GM18909 (cell line): ENCODE data around the gene RAB36.

ENCODE experiments used
- ATAC-seq: cut with Tn5 transposase; IDR thresholded peaks from one replicate; pipeline ENCODE4 v1.9.1; 2021; ENCODE audit warnings: mild to moderate bottlenecking; ENCODE audit not compliant: unreplicated experiment, poor library complexity

Gene RAB36

DNA sequence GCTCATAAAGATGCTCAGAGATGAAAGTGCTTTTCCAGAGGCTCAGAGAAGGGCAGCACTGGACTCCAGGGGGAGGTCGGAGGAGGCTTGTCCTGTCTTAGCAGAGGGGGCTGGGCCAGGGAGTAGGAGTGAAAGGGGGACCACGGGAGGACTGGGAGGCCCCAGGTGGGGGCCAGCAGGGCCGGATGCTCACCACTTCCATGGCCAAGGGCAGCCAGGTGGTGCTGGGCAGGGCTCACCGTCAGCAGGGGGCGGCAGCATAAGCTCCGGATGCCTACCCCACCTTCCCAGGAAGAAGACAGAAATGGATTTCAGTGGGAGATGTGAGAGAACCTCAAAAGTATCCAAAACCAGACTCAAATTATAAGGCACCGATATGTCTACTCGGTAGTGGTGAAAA lies 11.0 kb downstream of the RAB36 start:
- ATAC-seq: no peak

DNA sequence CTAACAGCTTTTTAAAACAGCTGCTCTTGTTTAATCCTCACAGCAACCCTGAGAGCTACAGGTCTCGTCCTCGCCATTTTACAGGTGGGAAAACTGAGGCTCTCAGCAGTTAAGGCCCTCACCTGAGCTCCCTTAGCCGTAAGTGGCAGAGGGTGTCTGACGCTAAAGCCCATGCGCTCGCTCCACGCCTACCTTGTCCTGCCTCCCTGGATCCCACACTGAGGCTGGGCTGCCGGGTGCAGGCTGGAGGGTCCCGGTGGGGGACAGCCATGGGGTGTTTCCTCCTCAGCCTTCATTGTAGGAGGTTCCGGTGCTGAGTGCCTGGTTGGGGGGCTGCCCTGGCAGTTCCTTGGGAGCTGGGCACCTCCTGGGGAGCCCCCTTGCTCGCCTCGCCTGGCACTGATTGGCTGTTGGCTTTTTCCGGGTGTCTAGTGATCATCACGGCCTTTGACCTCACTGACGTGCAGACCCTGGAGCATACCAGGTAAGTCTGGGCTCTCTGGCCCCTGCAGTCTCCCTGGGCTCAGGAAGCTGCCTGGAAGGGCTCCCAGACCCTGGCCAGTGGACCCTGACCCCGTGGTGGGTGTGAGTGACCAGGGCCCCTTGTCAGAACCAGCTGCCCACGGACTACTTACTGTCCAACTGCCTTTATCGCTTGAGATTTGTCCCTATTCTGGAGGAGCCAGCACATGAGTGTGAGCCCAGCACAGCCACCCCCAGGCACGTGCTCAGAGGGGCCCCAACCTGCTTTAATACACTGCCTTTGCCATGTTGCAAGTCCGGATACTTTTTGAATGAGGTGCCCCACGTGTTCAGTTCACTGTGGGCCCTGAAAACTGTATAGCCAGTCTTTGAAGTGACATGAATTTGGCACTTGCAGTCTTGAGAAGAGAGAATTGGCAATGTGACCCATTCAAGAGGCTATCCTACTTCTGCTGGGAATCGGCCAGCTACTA lies 12.6 kb downstream of the RAB36 start:
- ATAC-seq: no peak

- ATAC-seq: no peak
These were observed 13.4 kb downstream of the RAB36 start for GRCh38 chr22:23158516-23159290.

DNA sequence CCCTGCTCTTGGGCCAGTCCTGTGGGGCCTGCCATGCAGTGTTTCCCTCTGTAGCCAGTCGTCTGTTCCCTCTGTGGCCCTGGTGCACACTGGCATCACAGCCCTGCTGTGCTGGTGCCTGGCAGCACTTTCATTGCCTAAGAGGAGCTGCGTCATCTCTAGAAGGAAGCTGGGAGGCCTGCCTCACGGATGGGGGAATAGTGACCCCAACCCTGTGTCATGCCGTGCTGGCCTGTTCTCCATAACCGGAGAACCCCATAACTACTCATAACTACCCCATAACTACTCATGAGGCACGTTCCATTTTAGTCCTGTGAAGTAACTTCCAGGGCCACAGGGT lies 14.0 kb downstream of the RAB36 start:
- ATAC-seq: no peak

DNA sequence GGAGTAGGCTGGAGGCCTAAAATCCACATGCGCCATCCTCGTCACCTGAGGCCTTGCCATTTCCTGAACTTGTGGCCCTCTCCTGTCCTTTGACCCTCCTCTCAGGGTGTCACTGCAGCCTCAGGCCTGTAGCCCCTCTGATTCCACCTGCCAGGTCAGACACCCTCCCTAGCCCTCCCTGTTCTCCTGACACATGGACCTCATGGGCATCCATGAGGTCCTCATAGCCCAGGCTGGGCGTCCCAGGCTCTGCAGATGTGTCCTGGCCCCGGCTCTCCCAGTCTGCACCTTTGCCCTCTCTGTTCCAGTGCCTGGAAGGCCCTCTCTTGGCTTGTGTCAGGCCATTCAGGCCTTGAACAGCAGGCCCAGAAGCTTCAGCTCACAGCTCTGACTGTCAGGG lies 15.8 kb downstream of the RAB36 start:
- ATAC-seq: no peak

DNA sequence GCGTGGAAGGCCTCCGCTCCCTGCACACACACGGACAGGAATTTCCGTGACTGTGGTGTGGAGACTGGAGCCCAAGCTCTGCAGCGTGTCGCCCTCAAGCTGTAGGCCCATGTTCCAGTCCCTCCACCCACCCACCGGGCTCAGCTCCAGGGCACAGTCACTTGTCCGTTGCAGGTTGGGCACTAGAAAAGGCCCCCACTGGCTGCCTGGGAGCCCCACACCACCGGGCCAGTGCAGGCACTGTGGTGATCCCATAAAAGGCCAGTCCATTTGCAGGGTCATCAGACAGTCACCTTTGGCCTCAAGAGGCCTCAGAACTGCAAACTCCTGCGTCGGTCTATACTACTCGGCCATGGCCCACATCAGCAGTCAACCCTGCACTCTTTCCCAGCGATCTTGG lies 16.3 kb downstream of the RAB36 start:
- ATAC-seq: no peak

- ATAC-seq: no peak
These were observed 18.4 kb downstream of the RAB36 start for GRCh38 chr22:23163665-23164064.

DNA sequence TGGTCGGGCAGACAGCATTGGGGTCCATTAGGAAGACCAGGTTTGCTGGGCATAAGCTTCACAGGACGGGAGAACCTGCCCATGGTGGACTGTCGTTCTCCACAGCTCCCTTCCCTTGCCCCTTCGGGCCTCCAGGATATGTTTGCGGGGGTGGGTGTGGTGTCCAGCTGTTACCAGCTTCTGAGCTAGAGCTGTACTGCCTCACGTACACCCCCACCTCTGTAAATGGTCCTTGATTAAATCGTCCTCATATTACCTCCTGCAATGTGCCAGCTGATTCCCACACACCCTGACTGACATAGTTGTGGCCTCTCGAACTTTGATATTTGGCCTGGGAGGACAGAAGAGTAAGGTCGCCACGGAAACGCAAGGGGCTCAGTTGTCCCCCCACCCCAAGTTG lies 18.8 kb downstream of the RAB36 start:
- no peak for ATAC-seq

DNA sequence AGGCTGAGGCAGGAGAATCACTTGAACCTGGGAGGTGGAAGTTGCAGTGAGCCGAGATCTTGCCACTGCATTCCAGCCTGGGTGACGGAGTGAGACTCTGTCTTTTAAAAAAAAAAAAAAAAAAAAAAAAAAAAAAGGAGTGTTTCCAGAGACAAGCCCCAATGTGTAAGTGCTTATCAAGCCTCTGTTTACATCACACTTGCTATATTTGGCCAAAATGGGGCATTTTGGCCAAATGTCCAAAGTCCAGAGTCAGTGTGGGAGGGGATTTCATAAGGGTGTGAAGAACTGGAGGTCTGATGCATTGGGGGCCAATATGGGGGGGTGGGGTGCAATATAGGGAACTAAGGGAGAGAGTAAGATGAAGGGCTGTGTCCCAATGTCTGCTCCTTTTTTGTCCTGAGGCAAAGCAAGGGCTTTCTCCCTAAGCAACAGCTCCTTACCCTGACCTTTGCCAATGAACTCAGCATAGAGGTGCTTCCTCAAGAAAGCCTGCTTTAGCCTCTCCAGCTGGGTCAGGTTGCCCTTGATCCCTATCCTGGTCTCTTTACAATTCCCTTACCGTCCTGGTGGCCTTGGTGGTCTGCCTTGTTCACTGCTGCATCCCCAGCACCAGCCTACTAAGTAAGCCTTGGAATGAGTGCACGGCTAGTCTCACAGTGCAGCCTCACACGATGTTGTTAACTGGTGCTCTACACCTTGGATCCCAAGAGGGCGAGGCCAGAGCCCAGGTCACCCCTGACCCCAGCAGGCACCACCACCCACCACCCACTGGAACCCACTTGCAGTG lies 21.0 kb downstream of the RAB36 start:
- no peak for ATAC-seq

- no peak for ATAC-seq
These were observed 21.8 kb downstream of the RAB36 start for GRCh38 chr22:23166841-23167616.

DNA sequence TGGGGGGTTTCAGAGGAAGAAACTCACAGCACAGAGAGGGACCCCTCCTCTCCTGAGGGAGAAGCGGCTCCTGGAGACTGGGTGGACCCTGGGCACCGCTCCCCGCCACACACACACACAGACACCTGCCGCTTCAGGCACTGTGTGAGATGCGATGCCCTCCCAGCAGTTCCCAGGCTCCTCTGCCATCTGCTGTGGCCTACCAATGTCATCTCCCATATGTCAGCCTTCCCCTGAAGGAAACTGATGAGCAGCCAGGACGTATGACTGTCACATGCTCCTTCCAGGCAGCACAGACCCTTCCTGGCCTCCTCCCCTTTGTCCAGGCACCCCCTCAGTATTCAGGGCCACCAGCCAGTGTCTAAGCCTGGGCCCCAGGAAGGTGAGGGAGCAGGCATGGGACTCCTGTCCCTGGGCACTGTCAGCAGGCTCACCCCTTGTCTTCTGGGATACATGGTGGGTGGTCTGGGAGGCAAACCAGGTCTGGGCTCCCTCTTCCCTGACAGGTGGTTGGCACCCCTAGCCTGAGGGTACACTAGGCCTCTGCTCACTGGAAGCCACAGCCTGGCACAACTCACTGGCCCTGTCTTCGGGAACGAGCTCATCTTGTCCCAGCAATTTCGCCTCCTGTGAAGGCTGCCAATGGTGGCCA lies 23.2 kb downstream of the RAB36 start:
- ATAC-seq: no peak

DNA sequence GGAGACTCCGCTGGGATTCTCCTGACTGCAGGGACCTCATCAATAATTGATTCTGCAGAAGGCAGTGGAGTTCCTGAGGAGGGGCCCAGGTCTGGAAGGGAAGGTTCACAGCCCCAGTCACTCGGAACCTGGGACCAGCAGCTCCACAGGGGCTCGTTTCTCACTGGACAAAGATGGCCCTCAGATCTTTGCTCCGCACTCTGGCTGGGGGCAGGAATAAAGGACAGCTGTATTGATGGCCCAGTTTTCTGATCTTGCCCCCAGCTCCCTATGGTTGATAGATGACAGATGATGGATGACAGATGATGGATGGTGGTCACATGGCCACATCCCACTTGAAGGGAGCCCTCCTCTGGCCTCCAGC lies 23.7 kb downstream of the RAB36 start:
- ATAC-seq: no peak

- ATAC-seq: no peak
These were observed 30.8 kb downstream of the RAB36 start for GRCh38 chr22:23175817-23176644.

GRCh38 chr22:23176645-23177027 lies 31.4 kb downstream of the RAB36 start:
- ATAC-seq: no peak

GRCh38 chr22:23177197-23177596 lies 31.9 kb downstream of the RAB36 start:
- ATAC-seq: no peak

DNA sequence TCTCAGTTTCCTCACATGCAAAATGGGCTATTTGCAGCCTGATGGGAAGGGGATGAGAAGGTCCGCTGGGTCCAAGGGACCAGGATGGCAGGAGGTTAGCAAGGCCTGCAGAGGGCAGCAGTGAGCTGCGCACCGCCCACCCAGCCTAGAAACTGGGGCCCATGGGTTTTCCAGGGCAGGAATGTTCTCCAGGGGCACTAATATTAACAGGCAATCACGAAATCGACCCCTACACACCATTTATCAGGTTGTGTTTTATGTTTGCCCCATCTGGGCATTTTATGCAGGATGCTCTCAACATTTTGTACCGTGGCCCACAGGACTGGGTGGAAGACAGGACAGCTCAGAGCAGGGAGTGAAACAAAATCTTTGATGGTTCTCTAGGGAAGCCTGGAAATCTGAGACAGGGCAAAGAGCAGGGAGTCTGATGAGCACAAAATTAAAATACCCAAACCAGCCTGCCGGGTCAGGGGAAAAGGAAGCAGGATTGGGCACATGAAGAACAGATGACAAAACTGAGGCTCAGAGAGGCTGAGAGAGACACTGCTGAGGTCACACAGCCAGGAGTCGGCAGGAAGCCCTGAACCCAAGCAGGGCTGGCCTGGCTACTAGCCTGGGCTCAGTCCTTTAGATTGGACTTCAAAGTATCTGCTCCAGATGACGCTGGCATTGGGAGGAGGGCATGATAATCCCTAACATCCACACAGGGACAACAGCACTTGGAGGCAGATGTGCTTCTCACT lies 33.4 kb downstream of the RAB36 start:
- no peak for ATAC-seq

DNA sequence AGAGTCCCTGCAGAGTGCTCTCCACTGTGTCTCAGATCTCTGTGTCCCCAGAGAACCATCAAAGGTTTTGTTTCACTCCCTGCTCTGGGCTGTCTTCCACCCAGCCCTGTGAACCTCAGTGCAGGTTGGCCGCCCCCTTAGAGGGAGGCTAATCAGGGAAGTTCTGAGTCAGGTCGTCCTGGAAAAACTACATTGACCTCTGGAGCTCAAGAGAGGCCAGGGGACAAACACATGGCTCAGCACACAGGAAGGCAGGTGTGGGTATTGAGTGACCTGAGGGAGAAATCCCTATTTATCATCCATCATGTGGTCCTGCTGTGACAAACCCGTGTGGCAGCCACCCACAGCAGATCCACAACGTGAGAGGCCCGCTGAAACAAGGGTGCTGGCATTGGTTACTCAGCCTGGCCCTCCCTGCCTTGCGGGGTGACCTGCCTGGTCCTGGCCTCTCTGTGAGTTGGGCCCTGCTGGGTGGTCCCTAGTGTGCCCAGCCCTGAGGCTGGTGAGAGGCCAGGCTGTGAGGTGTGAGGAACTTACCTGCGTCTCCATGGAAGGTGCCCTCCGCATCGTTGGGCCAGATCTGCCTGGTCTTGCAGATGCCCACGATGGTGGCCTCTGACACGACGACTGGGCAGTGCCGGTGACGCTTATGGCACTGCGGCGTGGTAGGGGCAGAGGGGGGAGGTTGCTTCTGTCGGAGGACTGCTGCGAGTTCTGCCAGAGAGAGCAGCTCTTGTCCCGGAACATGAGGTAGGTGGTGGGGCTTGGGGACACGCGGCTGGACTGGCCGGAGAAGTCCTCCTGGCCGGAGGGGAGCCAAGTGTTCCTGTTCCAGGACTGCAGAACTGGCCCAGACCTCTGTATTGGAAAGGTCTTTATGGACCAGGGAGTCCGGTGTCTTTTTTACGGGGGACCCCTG lies 34.4 kb downstream of the RAB36 start:
- ATAC-seq: no peak
